ENCODE data around the gene ETV6.

Gene ETV6

GRCh38 chr12:11649413-11650285 is at the start of gene ETV6:
TSS of gene ETV6 (plus strand) at chr12:11649674. CDS start at chr12:11650128, 454 bp downstream.
- in situ Hi-C loops (cut with MboI; ENCODE audit: low pct_unique_long_range_greater_than_20kb, low sequenced_read_pairs, unreplicated experiment): no loop called here
- DNase-seq (ENCODE audit: low spot score): peak; percentile 91
- TF ChIP-seq, protein P1, sequence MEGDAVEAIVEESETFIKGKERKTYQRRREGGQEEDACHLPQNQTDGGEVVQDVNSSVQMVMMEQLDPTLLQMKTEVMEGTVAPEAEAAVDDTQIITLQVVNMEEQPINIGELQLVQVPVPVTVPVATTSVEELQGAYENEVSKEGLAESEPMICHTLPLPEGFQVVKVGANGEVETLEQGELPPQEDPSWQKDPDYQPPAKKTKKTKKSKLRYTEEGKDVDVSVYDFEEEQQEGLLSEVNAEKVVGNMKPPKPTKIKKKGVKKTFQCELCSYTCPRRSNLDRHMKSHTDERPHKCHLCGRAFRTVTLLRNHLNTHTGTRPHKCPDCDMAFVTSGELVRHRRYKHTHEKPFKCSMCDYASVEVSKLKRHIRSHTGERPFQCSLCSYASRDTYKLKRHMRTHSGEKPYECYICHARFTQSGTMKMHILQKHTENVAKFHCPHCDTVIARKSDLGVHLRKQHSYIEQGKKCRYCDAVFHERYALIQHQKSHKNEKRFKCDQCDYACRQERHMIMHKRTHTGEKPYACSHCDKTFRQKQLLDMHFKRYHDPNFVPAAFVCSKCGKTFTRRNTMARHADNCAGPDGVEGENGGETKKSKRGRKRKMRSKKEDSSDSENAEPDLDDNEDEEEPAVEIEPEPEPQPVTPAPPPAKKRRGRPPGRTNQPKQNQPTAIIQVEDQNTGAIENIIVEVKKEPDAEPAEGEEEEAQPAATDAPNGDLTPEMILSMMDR (IDR thresholded peaks at IDR 0.05; ENCODE audit: extremely low read depth, insufficient read depth, missing control alignments): no peak

- in situ Hi-C loops (cut with MboI; ENCODE audit: low pct_unique_long_range_greater_than_20kb, low sequenced_read_pairs, unreplicated experiment): no loop called here
- TF ChIP-seq, protein P1 (IDR thresholded peaks at IDR 0.05; ENCODE audit: extremely low read depth, insufficient read depth, missing control alignments): no peak
- no peak for DNase-seq (ENCODE audit: low spot score)
Measured at GRCh38 chr12:11600199-11600598, 49.3 kb upstream of the ETV6 start.

GRCh38 chr12:11601647-11602046 is 47.8 kb upstream of the ETV6 start:
- TF ChIP-seq, protein P1 (IDR thresholded peaks at IDR 0.05; ENCODE audit: extremely low read depth, insufficient read depth, missing control alignments): no peak
- in situ Hi-C loops (cut with MboI; ENCODE audit: low pct_unique_long_range_greater_than_20kb, low sequenced_read_pairs, unreplicated experiment): no loop called here
- no peak for DNase-seq (ENCODE audit: low spot score)

DNA sequence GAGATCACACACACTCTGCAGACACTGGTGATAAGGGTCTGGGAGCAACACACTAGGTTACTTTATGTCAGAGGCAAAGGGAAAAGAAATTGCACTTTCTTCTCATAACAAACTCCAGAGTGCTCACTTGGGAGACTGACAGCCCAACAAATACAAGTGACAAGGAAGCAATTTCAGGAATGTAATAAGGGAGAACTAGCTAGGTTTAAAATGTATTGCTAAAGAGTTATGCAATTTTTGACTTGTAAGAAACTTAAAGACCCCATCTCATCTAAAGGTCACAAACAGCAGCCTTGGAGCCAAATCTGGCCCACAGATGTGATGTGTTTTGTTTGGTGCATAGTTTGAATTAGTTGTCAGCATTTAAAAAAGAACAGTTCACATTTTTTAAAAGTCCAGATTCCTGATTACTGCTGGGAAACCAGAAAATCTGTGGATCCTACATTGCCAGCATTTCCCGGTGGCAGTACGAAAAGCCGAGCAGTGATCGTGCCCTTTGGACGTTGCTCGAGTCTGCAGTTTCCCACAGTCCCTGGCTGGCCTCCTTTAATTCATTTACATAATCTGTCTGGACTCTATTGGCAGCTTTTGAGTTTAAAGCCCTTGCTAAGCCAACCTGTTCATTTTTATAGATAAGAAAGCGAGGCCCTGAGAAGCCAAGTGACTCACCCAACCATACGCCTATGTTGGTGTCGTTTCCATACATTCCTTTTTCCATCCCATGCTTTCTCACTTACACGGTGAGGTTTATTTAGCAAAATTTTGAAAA is 42.0 kb upstream of the ETV6 start:
- in situ Hi-C loops (cut with MboI; ENCODE audit: low pct_unique_long_range_greater_than_20kb, low sequenced_read_pairs, unreplicated experiment): no loop called here
- TF ChIP-seq, protein P1 (IDR thresholded peaks at IDR 0.05; ENCODE audit: extremely low read depth, insufficient read depth, missing control alignments): no peak
- no peak for DNase-seq (ENCODE audit: low spot score)

GRCh38 chr12:11609045-11609444 is 40.4 kb upstream of the ETV6 start:
- DNase-seq (ENCODE audit: low spot score): no peak
- TF ChIP-seq, protein P1 (IDR thresholded peaks at IDR 0.05; ENCODE audit: extremely low read depth, insufficient read depth, missing control alignments): no peak
- in situ Hi-C loops (cut with MboI; ENCODE audit: low pct_unique_long_range_greater_than_20kb, low sequenced_read_pairs, unreplicated experiment): no loop called here

- in situ Hi-C loops (cut with MboI; ENCODE audit: low pct_unique_long_range_greater_than_20kb, low sequenced_read_pairs, unreplicated experiment): no loop called here
- TF ChIP-seq, protein P1 (IDR thresholded peaks at IDR 0.05; ENCODE audit: extremely low read depth, insufficient read depth, missing control alignments): no peak
- no peak for DNase-seq (ENCODE audit: low spot score)
Measured at GRCh38 chr12:11615481-11615880, 34.0 kb upstream of the ETV6 start.
